MV-4-11 (cell line): ENCODE measurements around the gene NDEL1.
A peak's percentile ranks its signal among the peaks of the same experiment; 100 is the strongest.

ENCODE experiments used
- DNase-seq: peaks from one replicate; lab custom pipeline; 2025; lab: John Stamatoyannopoulos, UW

Gene NDEL1

GRCh38 chr17:8477715-8478441 lies 42.2 kb downstream of the NDEL1 start:
- DNase-seq: no peak

- no peak for DNase-seq
These were observed 43.8 kb downstream of the NDEL1 start for GRCh38 chr17:8479431-8479947.

- DNase-seq: no peak
These were observed 44.6 kb downstream of the NDEL1 start for GRCh38 chr17:8480011-8480976.

GRCh38 chr17:8481089-8481488 lies 45.4 kb downstream of the NDEL1 start:
- DNase-seq: no peak

GRCh38 chr17:8481703-8482102 lies 46.0 kb downstream of the NDEL1 start:
- no peak for DNase-seq

- DNase-seq: no peak
These were observed 46.9 kb downstream of the NDEL1 start for GRCh38 chr17:8482546-8482945.

- no peak for DNase-seq
These were observed 48.8 kb downstream of the NDEL1 start for GRCh38 chr17:8484465-8484864.

- no peak for DNase-seq
These were observed 49.8 kb downstream of the NDEL1 start for GRCh38 chr17:8485491-8485890.

- DNase-seq: no peak
These were observed 51.5 kb downstream of the NDEL1 start for GRCh38 chr17:8487130-8487645.

- no peak for DNase-seq
These were observed 52.1 kb downstream of the NDEL1 start for GRCh38 chr17:8487743-8488142.

GRCh38 chr17:8488491-8488890 lies 52.8 kb downstream of the NDEL1 start:
- DNase-seq: no peak

GRCh38 chr17:8488901-8489300 lies 53.2 kb downstream of the NDEL1 start:
- peak; percentile 41 for DNase-seq

- DNase-seq: no peak
These were observed 54.2 kb downstream of the NDEL1 start for GRCh38 chr17:8489841-8490240.

GRCh38 chr17:8490256-8491023 lies 54.8 kb downstream of the NDEL1 start:
- no peak for DNase-seq

- no peak for DNase-seq
These were observed 56.4 kb downstream of the NDEL1 start for GRCh38 chr17:8492121-8492520.

GRCh38 chr17:8494021-8494420 lies 58.3 kb downstream of the NDEL1 start:
- no peak for DNase-seq

- no peak for DNase-seq
These were observed 58.9 kb downstream of the NDEL1 start for GRCh38 chr17:8494506-8495111.

- DNase-seq: no peak
These were observed 60.4 kb downstream of the NDEL1 start for GRCh38 chr17:8496081-8496480.

GRCh38 chr17:8499171-8499570 lies 63.5 kb downstream of the NDEL1 start:
- DNase-seq: no peak

GRCh38 chr17:8499614-8500013 lies 63.9 kb downstream of the NDEL1 start:
- DNase-seq: no peak

- no peak for DNase-seq
These were observed 64.9 kb downstream of the NDEL1 start for GRCh38 chr17:8500609-8501008.
